ENCODE data around the gene TIAL1. TPM values are rescaled to one million over a fixed set of nuclear protein-coding genes. Genes with fewer than 3 reads are reported as not detected.

The TIAL1 gene
- total and polyA plus RNA-seq, 5 donors from 2014 or later, result 9.2 to 205 (median 12.4) TPM

DNA sequence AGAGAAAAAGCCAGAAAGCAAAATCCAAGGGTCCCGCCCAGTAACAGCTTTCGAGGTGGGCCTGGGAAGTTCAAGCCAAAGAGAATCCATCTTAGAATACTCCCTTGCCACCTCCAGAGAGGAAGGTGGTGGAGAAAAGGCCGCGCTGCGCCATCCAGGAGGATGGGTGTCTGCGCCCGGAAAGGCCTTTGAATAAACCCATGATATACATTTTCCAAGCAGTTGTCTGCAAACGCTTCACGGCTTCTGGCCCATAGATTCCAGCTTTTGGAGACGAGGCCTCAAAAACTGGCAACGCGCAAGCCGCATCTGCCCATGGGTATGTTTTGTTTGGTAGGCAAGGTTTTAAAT lies 72.1 kb downstream of the TIAL1 start:
- no peak overlapping the region for H3K4me3 Mint-ChIP-seq

DNA sequence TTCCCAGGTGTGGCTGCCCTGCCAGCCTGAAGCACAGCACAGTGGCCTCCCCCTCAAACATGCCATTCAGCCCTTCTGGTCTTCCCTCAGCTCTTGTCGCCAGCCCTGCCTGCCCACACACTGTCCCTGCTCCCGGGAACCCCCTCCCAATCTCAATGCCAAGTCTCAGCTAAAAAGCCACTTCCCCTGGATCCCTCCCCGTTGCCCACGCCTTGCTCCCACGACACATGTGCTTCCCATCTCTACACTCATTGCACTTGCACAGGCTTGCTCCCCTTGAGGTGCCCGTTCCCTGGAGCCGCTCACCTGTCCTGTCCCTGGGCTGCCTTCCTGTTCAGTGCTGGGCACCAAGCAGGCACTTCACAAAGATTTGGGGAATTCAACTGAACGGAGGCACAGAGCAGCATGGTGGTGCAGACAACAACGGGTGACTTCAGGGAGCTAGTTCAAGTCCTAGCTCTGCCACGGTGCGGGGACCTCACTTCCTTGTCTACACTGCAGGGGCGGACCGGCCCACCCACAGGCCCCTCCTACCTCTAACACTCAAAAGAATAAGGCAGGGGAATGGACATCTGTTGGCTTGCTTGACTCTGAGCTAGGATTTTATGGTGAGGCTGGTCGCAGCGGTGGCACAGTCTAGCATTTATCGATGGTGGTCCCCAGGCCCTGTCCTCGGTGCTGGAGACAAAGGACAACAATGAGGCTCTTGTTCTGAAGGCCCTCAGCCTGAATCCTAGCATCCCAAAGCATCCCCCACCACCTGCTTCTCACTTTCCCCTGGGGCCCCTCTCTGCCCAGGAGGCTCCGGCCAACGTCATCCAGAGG lies 72.7 kb downstream of the TIAL1 start:
- H3K27me3 Mint-ChIP-seq, result no peaks in the 10 kb centered on the region
- no peak overlapping the region for H3K4me3 ChIP-seq (ENCODE audit: low read depth, low read length)
- no peak overlapping the region for H3K4me3 Mint-ChIP-seq
- H3K27me3 ChIP-seq (ENCODE audit: control insufficient read depth, insufficient read depth, low read length), result no peaks in the 10 kb centered on the region
- H3K4me1 ChIP-seq (ENCODE audit: control insufficient read depth, insufficient read depth, low read length, poor library complexity, severe bottlenecking), result peaks cover 9% of the 10 kb centered on the region
- H3K27ac Mint-ChIP-seq, result peak overlapping the region in 2 of 3 donors; percentile 54 to 57
- H3K36me3 ChIP-seq (ENCODE audit: control insufficient read depth, insufficient read depth, low read length), result peaks cover 45% of the 10 kb centered on the region
- DNase-seq, result no peak
- no peaks in the 10 kb centered on the region for H3K9me3 Mint-ChIP-seq
- H3K36me3 Mint-ChIP-seq, result peaks cover 32% of the 10 kb centered on the region
- ATAC-seq (ENCODE audit: low read depth in 2 of 2), result no peak
- H3K27ac ChIP-seq (ENCODE audit: insufficient read depth, low read length, poor library complexity, severe bottlenecking), result no peak overlapping the region
- no peaks in the 10 kb centered on the region for H3K9me3 ChIP-seq (ENCODE audit: control insufficient read depth in 2 of 2, low read length in 2 of 2)
- H3K4me1 Mint-ChIP-seq, result peaks cover 0 to 36% (median 11%) of the 10 kb centered on the region in 4 donors

More for the DNA sequence above, 72.1 kb downstream of the TIAL1 start:
- no peaks in the 10 kb centered on the region for H3K27me3 Mint-ChIP-seq
- no peak for ATAC-seq (ENCODE audit: low read depth in 2 of 2)
- no peak overlapping the region for H3K27ac Mint-ChIP-seq
- peaks cover 9% of the 10 kb centered on the region for H3K4me1 ChIP-seq (ENCODE audit: control insufficient read depth, insufficient read depth, low read length, poor library complexity, severe bottlenecking)
- no peak for DNase-seq
- no peaks in the 10 kb centered on the region for H3K27me3 ChIP-seq (ENCODE audit: control insufficient read depth, insufficient read depth, low read length)
- H3K36me3 Mint-ChIP-seq, result peaks cover 35% of the 10 kb centered on the region
- H3K4me1 Mint-ChIP-seq, result peaks cover 4 to 40% (median 16%) of the 10 kb centered on the region in 4 donors
- peaks cover 45% of the 10 kb centered on the region for H3K36me3 ChIP-seq (ENCODE audit: control insufficient read depth, insufficient read depth, low read length)
- H3K27ac ChIP-seq (ENCODE audit: insufficient read depth, low read length, poor library complexity, severe bottlenecking), result no peak overlapping the region
- H3K4me3 ChIP-seq (ENCODE audit: low read depth, low read length), result no peak overlapping the region
- no peaks in the 10 kb centered on the region for H3K9me3 Mint-ChIP-seq
- no peaks in the 10 kb centered on the region for H3K9me3 ChIP-seq (ENCODE audit: control insufficient read depth in 2 of 2, low read length in 2 of 2)

Other genes with a start within 250 kb of the TIAL1 start
- gene RGS10, start 54.2 kb downstream of the TIAL1 start, total RNA-seq, result 85.7 TPM
- 100 to 1,000 TPM; 165 to 188 (median 183) TPM for gene RGS10, start 54.2 kb downstream of the TIAL1 start, polyA plus RNA-seq
- 38.2 TPM for gene BAG3, start 54.4 kb upstream of the TIAL1 start, total RNA-seq
- gene BAG3, start 54.4 kb upstream of the TIAL1 start, polyA plus RNA-seq, result 1 to 10 TPM; 6.7 to 8.7 (median 7.4) TPM
- gene INPP5F, start 129.1 kb upstream of the TIAL1 start, total RNA-seq, result 22.1 TPM
- gene INPP5F, start 129.1 kb upstream of the TIAL1 start, polyA plus RNA-seq, result 10 to 100 TPM; 10.4 to 14.3 (median 10.9) TPM

Measured in CD4-positive, CD25-positive, alpha-beta regulatory T cell (primary cell).